ENCODE data around the gene CCL4. TPM values are rescaled to one million over a fixed set of nuclear protein-coding genes. Genes with fewer than 3 reads are reported as not detected.
A peak's percentile ranks its signal among the peaks of the same experiment; 100 is the strongest.

The CCL4 gene
- polyA plus RNA-seq, 1 donor: 3.2 TPM

DNA sequence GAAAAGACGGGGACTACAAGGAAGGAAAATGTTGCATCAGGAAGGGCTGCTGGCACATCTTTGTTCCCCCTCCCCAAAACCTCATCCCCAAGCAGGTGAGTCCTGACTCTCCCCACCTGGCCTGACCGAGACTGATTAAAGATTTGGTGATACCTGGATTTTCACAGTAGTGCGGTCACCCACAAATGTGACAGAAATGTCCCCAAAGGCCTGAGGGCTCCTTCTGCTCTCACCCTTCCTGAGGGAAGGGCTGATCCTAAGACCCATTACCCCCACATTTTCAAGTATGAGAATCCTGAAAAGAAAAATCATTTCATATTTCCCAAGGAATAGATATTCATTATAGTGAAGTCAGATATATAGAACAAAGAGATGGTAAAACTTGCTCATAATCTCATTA, 44.0 kb downstream of the CCL4 start:
- no peak for DNase-seq

DNA sequence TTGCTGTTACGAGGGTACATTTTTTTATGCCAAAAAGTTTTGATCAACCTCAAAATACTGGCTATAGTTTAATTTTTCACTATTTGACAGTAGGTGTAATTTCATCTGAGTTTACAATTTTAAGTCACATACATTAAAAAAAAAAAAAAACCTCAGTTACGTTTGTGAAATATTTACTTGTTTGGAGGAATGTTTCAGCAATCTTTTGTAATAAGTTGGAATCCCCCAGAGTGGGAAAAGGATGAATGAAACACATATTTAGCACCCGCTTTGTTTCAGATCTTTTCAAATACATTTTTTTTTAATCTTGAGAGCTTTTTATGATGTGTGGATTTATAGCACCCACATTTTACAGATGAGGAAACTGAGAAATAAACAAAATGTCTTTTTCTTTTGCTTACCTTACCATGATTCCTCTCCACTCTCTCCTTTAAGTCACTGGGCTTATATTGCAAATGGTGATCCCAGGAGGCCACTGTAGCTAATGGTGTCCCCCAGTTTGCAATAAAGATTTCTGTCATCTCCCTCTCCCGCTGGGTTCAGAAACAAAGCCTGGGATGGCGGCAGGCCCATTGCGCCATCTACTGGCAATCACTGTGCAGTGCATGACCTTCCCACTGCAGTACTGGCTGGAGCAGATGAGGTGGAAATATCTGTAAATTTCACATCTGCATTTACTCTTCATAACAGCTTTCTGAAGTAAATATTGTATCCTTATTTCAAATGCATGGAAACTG, 45.1 kb downstream of the CCL4 start:
- peak; percentile 70 for DNase-seq

DNA sequence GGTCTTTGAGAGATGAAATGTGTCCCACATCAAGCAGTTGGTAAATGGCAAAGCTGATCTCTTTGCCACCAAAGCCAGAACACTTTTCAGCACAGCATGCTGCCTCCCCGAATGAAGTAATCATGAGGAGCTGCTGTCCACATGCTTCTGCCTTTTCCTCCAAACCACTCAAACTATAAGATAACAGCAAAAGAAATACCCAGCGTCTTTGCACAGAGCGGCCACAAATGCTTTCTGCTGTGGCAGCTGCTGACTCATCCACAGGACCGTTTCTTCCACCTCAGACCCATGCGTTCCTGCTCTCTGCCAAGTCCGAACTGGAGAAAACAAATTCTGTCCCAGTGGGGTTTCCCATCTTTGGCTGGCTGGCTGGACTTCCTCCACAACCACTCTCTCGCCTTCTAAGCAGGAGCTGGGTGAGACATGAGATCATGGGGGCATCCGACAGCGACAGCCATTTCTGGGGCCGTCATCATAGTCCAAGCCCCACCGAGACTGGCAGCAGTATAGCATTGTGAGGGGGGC, 45.7 kb downstream of the CCL4 start:
- no peak for DNase-seq

DNA sequence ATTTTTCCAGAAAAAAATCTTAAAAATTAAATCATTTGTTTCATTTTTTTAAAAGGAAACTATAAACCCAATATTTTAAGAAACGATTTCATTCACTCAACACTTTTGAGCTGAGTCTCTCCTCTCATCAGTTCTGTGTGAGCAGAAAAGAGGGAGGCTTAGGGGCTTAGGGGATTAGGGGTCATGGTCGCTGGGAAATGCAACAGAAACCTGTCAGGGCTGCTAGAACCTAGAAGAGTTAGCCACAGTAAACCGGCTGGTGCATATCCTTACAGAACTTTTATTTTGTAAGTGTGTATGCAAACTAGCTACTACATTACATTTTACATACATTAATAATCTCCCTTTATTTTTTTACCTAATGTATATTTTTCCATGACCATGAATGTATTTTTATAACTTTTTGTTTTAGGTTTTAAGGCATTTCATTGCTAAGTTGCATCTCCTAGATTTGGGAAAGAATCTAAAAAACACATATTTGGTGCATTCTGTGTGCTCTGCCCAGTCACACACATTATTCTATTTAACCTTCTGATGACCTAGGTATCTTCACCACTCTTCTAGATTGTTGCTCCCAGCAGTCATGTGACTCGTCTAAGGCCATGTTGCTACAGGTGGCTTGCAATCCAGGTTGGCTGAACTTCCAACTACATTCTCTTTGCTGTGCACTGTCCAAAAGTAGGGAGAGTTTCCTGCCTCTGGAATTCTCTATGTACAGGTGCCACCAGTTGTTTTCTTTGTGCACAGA, 48.4 kb downstream of the CCL4 start:
- no peak for DNase-seq

DNA sequence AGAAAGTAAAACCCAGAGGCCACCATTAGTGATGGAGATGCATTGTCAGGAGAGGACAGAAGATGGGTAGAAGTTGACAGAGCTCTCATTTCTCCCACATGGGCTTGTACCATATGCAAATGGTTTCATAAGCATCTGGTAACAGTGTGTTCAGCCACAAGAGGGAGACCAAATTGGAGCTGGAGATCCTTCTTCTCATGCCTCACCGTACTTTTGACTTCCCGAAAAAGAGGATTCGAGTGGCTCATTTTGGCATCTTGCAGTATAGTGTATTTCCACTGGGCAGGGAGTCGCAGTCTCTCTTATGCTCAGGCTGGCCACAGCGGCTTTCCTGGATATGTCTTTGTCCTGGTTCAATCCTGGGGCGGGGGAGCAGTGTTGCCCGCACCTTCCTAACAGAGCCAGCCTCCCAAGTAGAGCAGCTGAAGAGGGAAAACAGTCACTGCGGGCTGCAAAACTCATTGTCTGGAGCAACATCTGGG, 49.1 kb downstream of the CCL4 start:
- no peak for DNase-seq

DNA sequence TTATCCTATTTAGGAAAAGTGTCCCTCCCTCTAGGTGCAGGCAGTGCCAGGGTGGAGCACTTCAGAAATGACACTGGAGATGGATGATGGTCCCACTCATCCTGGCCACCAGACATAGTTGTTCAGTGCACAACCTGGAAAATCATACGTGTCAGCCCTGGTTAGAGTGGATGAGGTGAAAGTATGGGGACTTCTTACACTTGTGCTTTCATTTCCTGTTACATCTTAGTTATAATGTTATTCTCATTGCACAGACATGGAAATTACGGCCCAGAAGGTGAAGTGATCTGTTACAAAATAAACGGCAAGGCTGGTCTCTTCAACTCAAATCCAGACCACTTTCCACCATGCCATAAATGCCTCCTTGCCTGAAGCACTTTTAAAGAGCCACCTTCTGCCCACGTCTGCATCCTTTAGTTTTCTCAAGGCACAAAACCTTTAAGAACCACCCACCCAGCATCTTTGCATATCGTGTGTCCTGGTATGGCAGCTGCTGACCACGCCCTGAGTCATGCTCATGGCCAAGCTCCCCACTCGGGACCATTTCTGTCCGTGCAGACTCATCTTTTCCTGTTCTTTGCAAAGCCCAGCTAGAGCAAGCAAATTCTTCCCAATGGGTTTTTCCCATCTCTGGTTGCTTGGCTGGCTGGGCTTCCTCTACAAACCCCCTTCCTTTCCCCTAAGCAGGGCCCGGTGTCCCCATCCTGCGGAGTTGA, 50.4 kb downstream of the CCL4 start:
- DNase-seq: no peak

Other genes with a start within 250 kb of the CCL4 start
- gene HEATR9, start 234.9 kb upstream of the CCL4 start, polyA plus RNA-seq (ENCODE audit: insufficient read length): not detected
- 0.74 TPM for gene CCL5, start 223.5 kb upstream of the CCL4 start, polyA plus RNA-seq (ENCODE audit: insufficient read length)
- gene RDM1, start 173.1 kb upstream of the CCL4 start, polyA plus RNA-seq (ENCODE audit: insufficient read length): 0.67 TPM
- gene LYZL6, start 160.1 kb upstream of the CCL4 start, polyA plus RNA-seq (ENCODE audit: insufficient read length): not detected
- gene CCL16, start 122.3 kb upstream of the CCL4 start, polyA plus RNA-seq (ENCODE audit: insufficient read length): 0.13 TPM
- gene CCL14, start 117.1 kb upstream of the CCL4 start, polyA plus RNA-seq (ENCODE audit: insufficient read length): 40.4 TPM
- gene CCL15, start 102.3 kb upstream of the CCL4 start, polyA plus RNA-seq (ENCODE audit: insufficient read length): not detected
- gene CCL23, start 85.9 kb upstream of the CCL4 start, polyA plus RNA-seq (ENCODE audit: insufficient read length): not detected
- not detected for gene CCL18, start 39.6 kb upstream of the CCL4 start, polyA plus RNA-seq (ENCODE audit: insufficient read length)
- 5.8 TPM for gene CCL3, start 13.7 kb upstream of the CCL4 start, polyA plus RNA-seq (ENCODE audit: insufficient read length)
- gene TBC1D3B, start 72.8 kb downstream of the CCL4 start, polyA plus RNA-seq (ENCODE audit: insufficient read length): 10.9 TPM
- 0.65 TPM for gene CCL3L1, start 92.9 kb downstream of the CCL4 start, polyA plus RNA-seq (ENCODE audit: insufficient read length)
- 1.3 TPM for gene CCL4L2, start 107.2 kb downstream of the CCL4 start, polyA plus RNA-seq (ENCODE audit: insufficient read length)
- not detected for gene TBC1D3I, start 160.7 kb downstream of the CCL4 start, polyA plus RNA-seq (ENCODE audit: insufficient read length)
- not detected for gene TBC1D3G, start 220.1 kb downstream of the CCL4 start, polyA plus RNA-seq (ENCODE audit: insufficient read length)

All from hindlimb muscle (tissue), 1 donor.